HG03342 (cell line): Measurements from ENCODE around the gene MINDY2.
"Not testable (repeated sequence)": the region's sequence is repeated elsewhere in the genome, so short reads cannot be mapped to it uniquely, and the experiment has no call there.

ENCODE experiments used
- ATAC-seq: cut with Tn5 transposase; IDR thresholded peaks from one replicate; pipeline ENCODE4 v1.9.1; 2021; ENCODE audit warnings: mild to moderate bottlenecking, moderate library complexity; ENCODE audit not compliant: unreplicated experiment

The MINDY2 gene

DNA sequence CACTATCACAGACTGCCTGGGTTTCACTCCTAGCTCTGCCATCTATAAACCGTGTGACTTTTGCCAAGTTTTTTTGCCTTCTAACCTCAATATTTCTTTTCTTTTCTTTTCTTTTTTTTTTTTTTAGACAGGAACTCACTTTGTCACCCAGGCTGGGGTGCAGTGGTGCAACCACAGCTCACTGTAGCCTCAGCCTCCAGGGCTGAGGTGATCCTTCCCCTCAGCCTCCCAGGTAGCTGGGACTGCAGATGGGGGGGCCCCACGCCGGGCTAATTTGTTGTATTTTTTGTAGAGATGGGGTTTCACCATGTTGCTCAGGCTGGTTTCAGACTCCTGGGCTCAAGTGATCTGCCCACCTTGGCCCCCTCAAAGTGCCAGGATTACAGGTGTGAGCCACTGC is 18.4 kb upstream of the MINDY2 start:
- ATAC-seq: no peak

- no peak for ATAC-seq
Observed at GRCh38 chr15:58755350-58755749, 15.8 kb upstream of the MINDY2 start.

DNA sequence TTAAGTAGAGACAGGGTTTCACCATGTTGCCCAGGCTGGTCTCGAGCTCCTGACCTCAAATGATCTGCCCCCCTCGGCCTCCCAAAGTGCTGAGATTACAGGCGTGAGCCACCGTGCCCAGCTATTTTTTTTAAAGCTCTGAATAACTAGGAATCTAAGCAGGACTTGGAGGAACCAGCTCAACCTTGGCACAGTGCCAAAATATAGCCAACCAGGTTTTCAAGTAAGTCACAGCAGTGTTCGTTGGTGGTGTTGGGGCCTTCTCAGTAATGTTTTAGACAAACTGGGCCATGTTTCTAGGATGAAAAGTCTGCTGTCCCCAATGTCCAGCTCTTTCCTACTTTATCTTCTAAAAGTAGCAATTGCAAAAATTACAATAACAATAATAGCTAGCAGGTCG is 15.1 kb upstream of the MINDY2 start:
- no peak for ATAC-seq

DNA sequence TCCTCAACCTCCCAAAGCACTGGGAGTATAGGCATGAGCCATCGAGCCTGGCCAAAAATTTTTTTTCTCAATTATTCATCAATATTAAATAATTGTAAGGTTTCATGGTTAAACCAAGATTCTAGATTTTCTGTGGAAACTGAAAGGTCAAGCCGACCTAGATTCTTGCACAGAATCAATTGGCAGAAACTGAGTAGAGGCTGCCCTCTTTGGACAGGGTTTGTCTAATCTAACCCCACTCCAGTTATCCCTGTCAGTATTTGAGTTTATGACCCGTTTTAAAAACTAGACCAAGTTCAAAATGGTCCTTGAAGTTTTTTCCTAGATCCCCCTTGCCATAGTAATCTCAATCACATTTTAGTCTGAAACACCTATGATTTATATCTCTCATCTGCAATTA is 13.0 kb upstream of the MINDY2 start:
- no peak for ATAC-seq

GRCh38 chr15:58760385-58761009 is 10.6 kb upstream of the MINDY2 start:
- no peak for ATAC-seq

- no peak for ATAC-seq
Observed at GRCh38 chr15:58761010-58761388, 10.1 kb upstream of the MINDY2 start.

- no peak for ATAC-seq
Observed at GRCh38 chr15:58762285-58762684, 8.8 kb upstream of the MINDY2 start.

DNA sequence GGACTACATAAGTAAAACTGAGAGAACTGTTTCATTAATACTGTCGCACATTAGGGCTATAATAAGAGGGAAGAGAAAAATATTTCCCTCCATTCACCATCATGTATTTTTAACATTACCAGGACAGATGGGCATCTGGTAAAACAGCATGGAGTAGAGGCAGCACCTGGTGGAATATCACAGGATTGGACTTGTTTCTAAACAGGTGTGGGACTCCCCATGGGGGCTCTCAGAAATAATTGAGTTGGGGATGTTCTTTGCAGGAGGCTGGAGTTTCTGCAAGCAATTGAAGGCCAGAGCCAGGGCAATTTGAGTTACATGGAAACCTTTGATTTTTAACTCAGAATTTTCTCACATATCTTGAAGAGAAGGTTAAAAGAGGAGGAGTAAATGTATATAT is 8.4 kb upstream of the MINDY2 start:
- ATAC-seq: no peak

DNA sequence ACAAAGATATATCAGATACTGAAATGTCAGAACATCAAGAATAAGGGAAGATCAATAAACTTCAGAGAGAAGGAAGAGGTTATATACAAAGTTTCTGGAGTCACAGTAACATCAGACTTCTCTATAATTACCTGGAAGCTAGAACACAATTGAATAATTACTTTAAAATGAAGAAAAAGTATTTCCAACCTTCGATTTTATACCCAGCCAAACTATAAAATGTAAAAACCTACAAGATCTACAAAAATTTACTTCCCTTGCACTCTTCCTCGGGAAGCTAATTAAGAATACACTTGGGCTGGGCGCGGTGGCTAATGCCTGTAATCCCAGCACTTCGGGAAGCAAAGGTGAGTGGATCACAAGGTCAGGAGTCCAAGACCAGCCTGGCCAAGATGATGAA is 6.6 kb upstream of the MINDY2 start:
- no peak for ATAC-seq

- ATAC-seq: no peak
Observed at GRCh38 chr15:58766290-58766689, 4.8 kb upstream of the MINDY2 start.

- ATAC-seq: not testable (repeated sequence)
Observed at GRCh38 chr15:58768601-58769004, 2.5 kb upstream of the MINDY2 start.

DNA sequence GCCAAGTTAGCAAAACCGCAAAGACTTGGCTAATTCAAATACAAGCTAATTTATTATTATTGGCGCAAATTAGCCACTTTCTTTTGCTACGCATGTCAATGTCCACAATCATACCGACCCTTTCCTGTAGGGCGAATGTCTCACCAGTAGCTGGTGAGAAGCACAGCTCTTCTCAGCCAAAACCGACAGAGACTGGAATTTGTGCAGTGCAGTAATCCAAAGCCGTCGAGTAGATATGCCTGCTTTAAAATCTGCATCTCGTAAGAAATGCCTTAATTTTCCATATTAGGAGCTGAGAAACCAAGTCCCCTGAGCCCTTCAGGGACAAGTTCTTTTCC is 614 bp upstream of the MINDY2 start:
- ATAC-seq: peak; percentile 18

GRCh38 chr15:58771621-58772250 is 634 bp downstream of the MINDY2 start:
- ATAC-seq: no peak

DNA sequence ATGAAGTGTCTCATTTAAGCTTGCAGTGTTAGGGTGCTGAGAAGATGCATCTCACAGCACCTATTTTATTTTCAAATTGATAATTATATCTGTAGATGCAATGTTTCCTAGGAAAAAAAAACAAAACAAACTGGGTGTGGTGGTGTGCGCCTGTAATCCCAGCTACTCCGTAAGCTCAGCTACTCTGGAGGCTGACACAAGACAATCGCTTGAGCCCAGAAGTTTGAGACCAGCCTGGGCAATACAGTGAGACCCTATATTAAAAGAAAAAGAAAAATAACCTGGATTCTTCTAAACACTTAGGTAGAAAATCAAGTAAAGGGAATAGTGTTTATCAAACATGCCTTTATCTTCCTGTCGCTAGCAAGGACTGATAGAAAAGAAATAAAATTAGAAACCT is 1.9 kb downstream of the MINDY2 start:
- no peak for ATAC-seq

- no peak for ATAC-seq
Observed at GRCh38 chr15:58775402-58775801, 4.3 kb downstream of the MINDY2 start.

DNA sequence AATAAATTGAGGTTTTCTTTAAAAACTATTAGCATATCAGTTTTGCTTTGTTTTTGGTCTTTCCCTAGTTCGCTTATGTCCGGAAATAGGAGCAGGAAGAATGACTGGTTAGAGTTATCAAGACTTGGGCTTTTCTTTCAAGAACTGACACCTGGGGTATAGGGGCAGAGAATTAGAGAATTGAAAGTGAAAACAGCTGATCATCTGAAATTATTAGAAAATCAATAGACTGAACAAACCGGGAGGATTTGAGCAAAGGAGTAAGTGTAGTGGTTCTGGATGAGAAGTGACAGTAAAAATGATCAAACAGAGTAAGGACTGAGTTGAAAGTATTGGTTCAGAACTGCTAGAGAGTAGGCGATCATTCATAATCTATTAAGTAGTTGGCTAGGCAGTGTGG is 6.0 kb downstream of the MINDY2 start:
- peak; percentile 49 for ATAC-seq

GRCh38 chr15:58779554-58779953 is 8.5 kb downstream of the MINDY2 start:
- no peak for ATAC-seq

- ATAC-seq: no peak
Observed at GRCh38 chr15:58785355-58785754, 14.3 kb downstream of the MINDY2 start.

DNA sequence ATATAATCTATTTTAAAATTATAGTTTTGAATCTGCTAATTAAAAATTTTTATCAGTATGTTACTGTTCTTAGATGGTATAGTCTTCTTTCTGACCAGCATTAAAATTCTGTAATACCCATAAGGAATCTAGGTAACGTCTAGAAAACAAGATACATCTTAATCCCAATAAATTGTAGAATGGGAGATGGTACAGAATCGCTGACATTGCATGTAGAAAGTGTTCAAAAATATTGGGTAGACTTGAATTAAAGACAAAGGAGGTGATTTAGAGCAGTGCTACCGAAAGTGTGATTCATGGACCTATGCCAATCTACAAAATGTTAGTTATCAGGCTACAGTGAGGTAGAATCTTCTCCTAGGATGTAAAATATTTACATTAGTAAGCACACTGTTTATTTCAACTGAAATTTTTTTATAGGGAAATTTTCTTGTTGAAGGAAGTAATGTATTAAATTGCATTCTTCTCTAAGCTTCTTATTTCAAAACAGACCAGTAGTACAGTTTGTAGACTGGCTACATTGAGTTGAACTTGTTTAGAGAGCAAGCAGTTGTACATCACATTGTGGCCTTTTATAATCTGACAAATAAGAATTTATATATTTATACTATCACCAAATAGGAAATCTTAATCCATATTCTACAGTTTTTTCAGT is 17.1 kb downstream of the MINDY2 start:
- ATAC-seq: no peak

- ATAC-seq: no peak
Observed at GRCh38 chr15:58793862-58794261, 22.8 kb downstream of the MINDY2 start.

- ATAC-seq: no peak
Observed at GRCh38 chr15:58795825-58796224, 24.7 kb downstream of the MINDY2 start.

GRCh38 chr15:58797505-58797904 is 26.4 kb downstream of the MINDY2 start:
- ATAC-seq: no peak

DNA sequence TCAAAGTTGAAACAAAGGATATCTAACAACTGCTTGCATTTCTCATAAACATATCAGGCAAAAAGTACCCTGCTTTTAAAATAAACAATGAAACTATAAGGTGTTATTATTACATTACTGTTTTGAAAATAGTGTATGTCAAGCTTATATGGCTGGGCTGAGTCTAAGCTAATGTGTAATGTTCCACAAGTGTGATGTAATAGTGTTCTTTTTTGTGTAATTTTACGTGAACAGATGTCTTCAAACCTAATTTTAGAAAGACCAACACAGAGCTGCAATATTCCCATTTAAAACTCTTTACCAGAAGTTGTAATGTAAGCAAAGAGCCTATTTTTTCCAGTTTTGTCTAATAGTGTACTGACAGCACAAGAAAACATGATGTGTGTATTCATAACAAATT is 34.0 kb downstream of the MINDY2 start:
- no peak for ATAC-seq
